GOT3 (cell line): ENCODE measurements around the gene EME2.

ENCODE experiments used
- DNase-seq: peaks from one replicate; lab custom pipeline; 2025; ENCODE audit warnings: mixed read lengths; lab: John Stamatoyannopoulos, UW

Gene EME2

DNA sequence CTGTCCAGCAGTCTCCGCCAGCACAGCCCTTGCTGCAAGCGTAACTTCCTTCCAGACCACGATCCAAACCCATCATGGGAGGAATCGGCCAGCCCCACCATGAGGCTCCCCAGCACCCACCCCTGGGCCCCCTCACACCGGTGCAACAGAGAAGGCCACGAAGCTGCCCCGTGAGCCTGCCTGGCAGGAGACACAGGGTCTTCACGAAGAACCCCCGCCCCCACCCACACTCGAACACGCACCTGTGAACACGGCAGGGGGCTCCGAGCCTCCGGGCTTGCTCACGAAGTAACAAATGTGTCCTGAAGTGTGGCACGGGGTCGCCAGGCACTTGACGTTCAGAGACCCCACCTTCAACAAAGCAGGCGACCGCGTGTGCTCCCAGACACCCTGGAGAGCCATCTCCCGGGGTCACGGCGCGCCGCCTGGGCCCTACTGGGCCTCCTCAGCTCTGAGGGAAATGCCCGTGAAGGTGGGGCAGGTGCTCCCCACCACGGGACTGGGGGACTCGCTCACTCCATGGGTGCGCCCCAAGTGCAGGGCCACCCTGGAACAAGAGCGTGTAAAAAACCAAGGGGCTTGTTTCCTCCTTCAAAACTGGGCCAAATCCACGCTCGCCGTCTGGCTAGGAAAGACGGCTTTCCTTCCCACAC, 46.4 kb downstream of the EME2 start:
- DNase-seq = no peak

DNA sequence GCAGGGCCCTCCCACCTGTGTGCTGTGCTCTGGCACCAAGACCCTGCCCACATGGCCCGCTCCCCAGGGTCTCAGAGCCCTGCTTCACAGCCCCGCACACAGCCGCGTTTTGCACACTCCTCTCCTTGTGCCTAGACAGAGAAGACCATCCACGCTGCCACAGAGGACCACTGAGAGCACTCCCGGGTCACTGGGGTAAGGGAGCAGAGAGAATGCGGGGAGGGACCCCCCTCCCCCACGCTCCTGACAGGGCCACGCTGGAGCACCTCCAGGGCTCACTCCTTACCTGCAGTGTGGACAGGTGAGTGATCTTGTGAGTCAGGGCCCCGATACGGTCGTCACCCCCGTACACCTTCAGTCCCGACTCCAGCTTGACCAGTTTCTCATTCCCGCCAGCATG, 47.0 kb downstream of the EME2 start:
- no peak for DNase-seq

DNA sequence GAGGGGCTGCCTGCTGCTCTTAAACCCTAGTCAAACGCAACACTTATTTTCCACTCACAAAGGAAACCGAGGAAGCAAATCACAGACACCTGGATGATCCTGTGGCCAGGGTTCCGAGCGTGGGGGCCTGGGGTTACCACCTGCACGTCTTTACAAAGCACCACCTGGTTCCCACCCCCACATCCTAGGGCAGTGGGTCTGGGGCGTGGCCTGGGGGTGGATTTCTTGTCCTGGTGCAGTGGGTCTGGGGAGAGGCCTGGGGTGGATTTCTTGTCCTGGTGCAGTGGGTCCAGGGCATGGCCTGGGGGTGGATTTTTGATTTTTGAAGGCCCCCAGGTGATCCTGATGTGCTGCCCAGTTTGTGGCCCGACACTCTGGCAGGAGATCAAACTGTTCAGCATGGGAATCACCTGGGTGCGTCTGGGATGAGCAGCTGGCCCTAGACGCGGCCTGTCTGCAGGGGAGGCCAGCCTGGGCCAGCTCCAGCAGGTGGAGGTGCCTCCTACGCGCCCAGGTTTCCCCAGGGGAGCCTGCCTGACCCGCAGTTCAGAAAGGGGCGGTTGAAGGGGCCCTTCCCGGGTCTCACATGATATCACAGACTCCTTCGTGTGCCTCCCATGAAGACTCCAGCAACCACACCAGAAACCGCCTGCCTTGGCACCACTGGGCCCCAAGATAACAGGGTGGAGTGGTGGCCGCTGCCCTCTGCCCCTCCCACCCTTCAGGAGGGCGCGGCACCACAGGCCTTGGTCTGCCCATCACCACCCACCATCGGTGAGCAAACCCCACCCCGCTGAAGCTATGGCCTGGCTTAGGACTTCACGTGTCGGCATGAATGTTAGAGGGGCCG, 47.7 kb downstream of the EME2 start:
- no peak for DNase-seq

DNA sequence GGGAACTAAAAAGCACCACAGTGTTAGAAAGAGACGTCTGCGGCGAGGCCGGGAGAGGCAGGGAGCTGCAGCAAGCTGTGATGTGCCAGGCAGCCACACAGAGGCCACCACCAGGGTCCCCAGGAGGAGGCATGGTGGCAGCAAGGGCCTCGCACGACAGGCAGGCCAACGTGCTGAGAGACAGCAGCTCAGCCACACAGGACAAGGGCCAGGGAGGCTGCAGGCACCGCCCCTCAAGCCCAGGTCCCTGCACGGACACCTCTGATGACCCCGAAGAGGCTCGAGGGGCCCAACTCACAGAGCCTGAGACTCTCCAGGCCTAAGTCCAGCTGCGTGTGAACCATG, 48.3 kb downstream of the EME2 start:
- DNase-seq = no peak

DNA sequence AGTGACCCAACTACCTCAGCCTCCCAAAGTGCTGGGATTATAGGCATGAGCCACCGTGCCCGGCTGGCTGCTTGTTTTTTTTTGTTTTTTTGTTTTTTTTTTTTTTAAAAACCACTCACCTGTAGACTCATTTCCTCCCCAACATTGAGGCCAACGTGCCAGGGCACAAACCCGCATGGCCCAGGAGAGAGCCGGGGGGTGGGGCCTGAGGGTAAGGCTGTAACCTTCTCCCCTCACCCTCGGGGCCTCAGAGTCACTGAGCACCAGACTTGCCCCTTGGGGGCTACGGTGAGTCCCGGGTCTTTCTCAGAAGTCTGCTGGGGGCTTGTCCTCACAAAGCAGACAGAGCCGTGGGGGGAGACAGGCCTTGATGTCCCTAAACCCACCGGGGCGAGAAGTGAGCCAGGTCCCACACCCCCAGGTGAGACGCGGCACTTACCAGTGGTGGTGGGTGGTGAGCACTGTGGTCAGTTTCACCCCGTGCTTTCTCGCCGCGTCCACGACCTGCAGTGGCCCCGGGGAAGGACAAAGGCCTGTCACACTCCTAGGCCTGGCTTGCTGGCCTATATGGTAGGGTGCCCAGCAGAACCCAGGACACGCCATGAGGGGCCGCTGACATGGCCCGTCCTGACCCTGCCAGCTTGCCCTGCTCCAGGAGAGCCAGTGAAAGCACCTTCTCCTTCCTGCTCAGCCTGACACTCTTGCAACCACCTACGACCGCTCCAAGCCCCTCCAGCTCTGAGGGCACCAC, 49.4 kb downstream of the EME2 start:
- no peak for DNase-seq

DNA sequence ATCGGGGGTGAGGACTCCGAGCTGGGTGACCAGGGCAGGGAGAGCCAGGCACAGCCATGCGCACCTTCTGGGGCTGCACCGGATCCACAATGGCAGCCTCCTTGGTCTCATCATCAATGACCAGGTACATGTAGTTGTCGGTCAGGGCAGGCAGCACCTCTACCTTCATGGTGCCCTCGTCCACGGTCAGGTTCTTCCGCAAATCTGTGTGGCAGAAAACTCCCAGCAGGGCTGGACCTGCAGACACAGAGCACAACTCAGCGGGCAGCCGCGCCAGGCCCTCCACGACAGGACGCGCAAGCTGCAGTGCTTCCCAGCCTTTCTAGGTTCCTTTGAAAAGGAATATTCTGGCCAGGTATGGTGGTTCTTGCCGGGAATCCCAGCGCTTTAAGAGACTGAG, 50.2 kb downstream of the EME2 start:
- no peak for DNase-seq

DNA sequence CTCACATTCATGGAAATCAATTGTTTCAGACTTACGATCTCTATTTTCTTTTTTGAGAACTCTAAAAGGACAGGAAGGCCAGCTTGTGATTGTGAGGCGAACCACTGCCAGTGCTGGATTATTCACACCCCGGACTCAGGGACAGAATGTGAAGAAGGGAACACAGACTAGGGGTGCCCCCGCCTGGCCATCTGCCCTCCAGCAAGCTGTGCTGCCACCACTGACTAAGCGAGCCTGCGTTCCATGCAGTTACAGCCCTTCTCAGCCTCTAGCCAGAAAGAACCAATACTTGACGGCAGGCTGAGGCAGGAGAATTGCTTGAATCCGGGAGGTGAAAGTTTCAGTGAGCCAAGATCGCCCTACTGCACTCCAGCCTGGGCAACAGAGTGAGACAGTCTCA, 51.2 kb downstream of the EME2 start:
- DNase-seq = no peak

DNA sequence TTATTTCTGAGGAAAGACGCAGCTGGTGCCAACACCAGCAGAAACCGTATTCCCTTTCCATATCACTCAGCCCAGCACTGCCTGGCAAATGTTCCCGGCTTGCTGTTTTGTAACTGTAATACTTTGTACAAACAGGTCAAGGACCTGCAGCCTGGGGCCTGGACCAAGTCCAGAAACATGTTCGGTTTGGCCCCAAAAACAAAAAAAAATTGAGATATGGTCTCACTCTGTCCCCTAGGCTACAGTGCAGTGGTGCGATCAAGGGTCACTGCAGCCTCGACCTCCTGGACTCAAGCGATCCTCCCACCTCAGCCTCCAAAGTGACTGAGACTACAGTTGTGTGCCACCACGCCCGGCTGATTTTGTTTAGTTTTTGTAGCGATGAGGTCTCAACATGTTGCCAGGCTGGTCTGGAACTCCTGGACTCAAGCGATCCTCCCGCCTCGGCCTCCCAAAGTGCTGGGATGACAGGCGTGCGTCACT, 52.8 kb downstream of the EME2 start:
- no peak for DNase-seq
